ENCODE data around the gene HAVCR2. TPM values are rescaled to one million over a fixed set of nuclear protein-coding genes. Genes with fewer than 3 reads are reported as not detected.
"Not testable (repeated sequence)": the region's sequence is repeated elsewhere in the genome, so short reads cannot be mapped to it uniquely, and the experiment has no call there.

HAVCR2 gene
- total RNA-seq, 4 donors from 2014 or later, result 4.1 to 12.8 (median 5.8) TPM

GRCh38 chr5:157057459-157058370 lies 51.1 kb downstream of the HAVCR2 start:
- H3K4me3 ChIP-seq, result no peak overlapping the region
- H3K9me3 ChIP-seq, result no peaks in the 10 kb centered on the region
- H3K27ac ChIP-seq (replicated peaks in 1 of 4), result no peak overlapping the region
- H3K4me1 ChIP-seq, result no peaks in the 10 kb centered on the region
- intact Hi-C loops (cut with DNase I), result no loop called here
- 85% methylated on average over 11 of the region's 11 CpGs for WGBS
- no peaks in the 10 kb centered on the region for H3K27me3 ChIP-seq
- H3K36me3 ChIP-seq, result no peaks in the 10 kb centered on the region
- no peak for DNase-seq (ENCODE audit: extremely low spot score)
- TF ChIP-seq EP300 (IDR thresholded peaks at IDR 0.05) (no peak), CTCF (IDR thresholded peaks at IDR 0.05) (no peak), POLR2AphosphoS5 (IDR thresholded peaks at IDR 0.05) (no peak), POLR2A (IDR thresholded peaks at IDR 0.05; ENCODE audit: low read depth) (no peak)

GRCh38 chr5:157056848-157057247 lies 52.0 kb downstream of the HAVCR2 start:
- intact Hi-C loops (cut with DNase I); H3K4me3 ChIP-seq; H3K9me3 ChIP-seq; H3K4me1 ChIP-seq; DNase-seq (ENCODE audit: extremely low spot score); H3K27ac ChIP-seq (replicated peaks in 1 of 4); H3K36me3 ChIP-seq; H3K27me3 ChIP-seq: not testable (repeated sequence)
- WGBS, result 87% methylated on average over 6 of the region's 6 CpGs

GRCh38 chr5:157051604-157052245 lies 57.1 kb downstream of the HAVCR2 start:
- Histone ChIP-seq H3K4me1 (no peaks in the 10 kb centered on the region), H3K27ac (replicated peaks in 1 of 4) (no peak overlapping the region), H3K36me3 (no peaks in the 10 kb centered on the region), H3K4me3 (no peak overlapping the region), H3K27me3 (no peaks in the 10 kb centered on the region), H3K9me3 (no peaks in the 10 kb centered on the region)
- no peak for DNase-seq (ENCODE audit: extremely low spot score)
- TF ChIP-seq POLR2AphosphoS5 (IDR thresholded peaks at IDR 0.05), result no peak
- TF ChIP-seq CTCF (IDR thresholded peaks at IDR 0.05), result no peak
- no peak for TF ChIP-seq EP300 (IDR thresholded peaks at IDR 0.05)
- no peak for TF ChIP-seq POLR2A (IDR thresholded peaks at IDR 0.05; ENCODE audit: low read depth)
- intact Hi-C loops (cut with DNase I), result no loop called here
- 79% methylated on average over 7 of the region's 7 CpGs for WGBS

GRCh38 chr5:157050050-157050449 lies 58.8 kb downstream of the HAVCR2 start:
- no peaks in the 10 kb centered on the region for H3K36me3 ChIP-seq
- no peaks in the 10 kb centered on the region for H3K9me3 ChIP-seq
- 73% methylated on average over 5 of the region's 5 CpGs for WGBS
- H3K27me3 ChIP-seq, result no peaks in the 10 kb centered on the region
- intact Hi-C loops (cut with DNase I), result no loop called here
- no peak overlapping the region for H3K27ac ChIP-seq (replicated peaks in 1 of 4)
- H3K4me1 ChIP-seq, result no peaks in the 10 kb centered on the region
- H3K4me3 ChIP-seq, result no peak overlapping the region
- no peak for DNase-seq (ENCODE audit: extremely low spot score)
- no peak for TF ChIP-seq CTCF (IDR thresholded peaks at IDR 0.05)
- TF ChIP-seq POLR2A (IDR thresholded peaks at IDR 0.05; ENCODE audit: low read depth), result no peak
- TF ChIP-seq POLR2AphosphoS5 (IDR thresholded peaks at IDR 0.05), result no peak
- no peak for TF ChIP-seq EP300 (IDR thresholded peaks at IDR 0.05)

- Histone ChIP-seq H3K27me3 (no peaks in the 10 kb centered on the region), H3K27ac (replicated peaks in 1 of 4) (no peak overlapping the region), H3K4me3 (no peak overlapping the region), H3K9me3 (no peaks in the 10 kb centered on the region), H3K4me1 (no peaks in the 10 kb centered on the region), H3K36me3 (no peaks in the 10 kb centered on the region)
- DNase-seq (ENCODE audit: extremely low spot score), result no peak
- WGBS, result 26% methylated on average over 1 of the region's 1 CpG
- TF ChIP-seq CTCF (IDR thresholded peaks at IDR 0.05) (no peak), EP300 (IDR thresholded peaks at IDR 0.05) (no peak), POLR2AphosphoS5 (IDR thresholded peaks at IDR 0.05) (no peak), POLR2A (IDR thresholded peaks at IDR 0.05; ENCODE audit: low read depth) (no peak)
- intact Hi-C loops (cut with DNase I), result no loop called here
Measured at GRCh38 chr5:157049605-157050004, 59.2 kb downstream of the HAVCR2 start.
